Subcutaneous adipose tissue (tissue), 4 donors: ENCODE results near the gene MAPK9. TPM values are rescaled to one million over a fixed set of nuclear protein-coding genes. Genes with fewer than 3 reads are reported as not detected.

Source experiments
- total RNA-seq, 4 donors: library from RNA; depleted of rRNA; stranded (reverse); fragments of >200 nt; gene quantifications; one replicate each; pipeline ENCODE4 v1.1.0, GENCODE V29; 2016
- TF ChIP-seq, protein P1 (sequence below): fragments of 450-650 bp; IDR thresholded peaks from one replicate; pipeline ENCODE4 v1.5.1; 2016; ENCODE audit warnings: low read depth, mild to moderate bottlenecking, control low read depth, antibody characterized with exemption, moderate library complexity

MAPK9 gene
- total RNA-seq, 4 donors from 2014 or later = 23.7 to 34.7 (median 25.7) TPM

DNA sequence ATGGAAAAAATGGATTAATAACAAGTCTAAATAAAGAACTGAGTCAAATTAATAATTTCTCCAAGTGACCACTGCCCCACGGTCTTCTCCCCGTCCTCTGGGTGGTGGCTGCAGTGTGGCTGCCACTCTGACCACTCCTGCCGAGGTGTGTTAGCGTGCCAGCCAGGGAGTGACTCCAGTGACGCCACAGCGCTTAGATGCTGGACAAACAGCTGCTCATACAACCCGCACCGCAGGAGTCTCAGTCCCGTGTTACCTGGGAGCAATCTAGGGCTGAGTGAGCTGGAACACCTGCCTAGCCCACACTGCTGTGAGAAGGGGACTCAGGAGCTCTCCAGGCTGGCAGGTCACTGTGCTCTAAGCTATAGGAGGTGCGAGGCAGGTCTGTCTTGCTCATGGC is 10.2 kb downstream of the MAPK9 start:
- TF ChIP-seq, protein P1, sequence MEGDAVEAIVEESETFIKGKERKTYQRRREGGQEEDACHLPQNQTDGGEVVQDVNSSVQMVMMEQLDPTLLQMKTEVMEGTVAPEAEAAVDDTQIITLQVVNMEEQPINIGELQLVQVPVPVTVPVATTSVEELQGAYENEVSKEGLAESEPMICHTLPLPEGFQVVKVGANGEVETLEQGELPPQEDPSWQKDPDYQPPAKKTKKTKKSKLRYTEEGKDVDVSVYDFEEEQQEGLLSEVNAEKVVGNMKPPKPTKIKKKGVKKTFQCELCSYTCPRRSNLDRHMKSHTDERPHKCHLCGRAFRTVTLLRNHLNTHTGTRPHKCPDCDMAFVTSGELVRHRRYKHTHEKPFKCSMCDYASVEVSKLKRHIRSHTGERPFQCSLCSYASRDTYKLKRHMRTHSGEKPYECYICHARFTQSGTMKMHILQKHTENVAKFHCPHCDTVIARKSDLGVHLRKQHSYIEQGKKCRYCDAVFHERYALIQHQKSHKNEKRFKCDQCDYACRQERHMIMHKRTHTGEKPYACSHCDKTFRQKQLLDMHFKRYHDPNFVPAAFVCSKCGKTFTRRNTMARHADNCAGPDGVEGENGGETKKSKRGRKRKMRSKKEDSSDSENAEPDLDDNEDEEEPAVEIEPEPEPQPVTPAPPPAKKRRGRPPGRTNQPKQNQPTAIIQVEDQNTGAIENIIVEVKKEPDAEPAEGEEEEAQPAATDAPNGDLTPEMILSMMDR = no peak

DNA sequence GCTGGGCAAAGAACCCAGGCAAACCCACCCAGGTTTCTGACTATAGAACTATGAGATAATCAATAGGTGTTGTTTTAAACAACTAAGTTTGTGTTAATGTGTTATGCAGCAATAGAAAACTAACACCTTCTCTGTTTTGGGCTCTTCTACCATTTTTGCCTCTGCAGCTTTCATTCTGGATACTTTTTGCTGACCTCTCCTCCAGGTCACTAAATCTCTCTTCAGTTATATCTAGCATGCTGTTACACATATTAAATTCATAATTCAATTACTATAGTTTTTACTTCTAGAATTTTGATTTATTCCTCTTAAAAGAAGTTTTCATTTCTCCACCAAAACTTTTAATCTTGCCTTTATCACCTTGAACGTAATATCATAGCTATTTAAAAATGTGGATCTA is 17.2 kb downstream of the MAPK9 start:
- TF ChIP-seq, protein P1 = no peak

- TF ChIP-seq, protein P1 = no peak
These were observed 20.7 kb downstream of the MAPK9 start for GRCh38 chr5:180271221-180271620.

DNA sequence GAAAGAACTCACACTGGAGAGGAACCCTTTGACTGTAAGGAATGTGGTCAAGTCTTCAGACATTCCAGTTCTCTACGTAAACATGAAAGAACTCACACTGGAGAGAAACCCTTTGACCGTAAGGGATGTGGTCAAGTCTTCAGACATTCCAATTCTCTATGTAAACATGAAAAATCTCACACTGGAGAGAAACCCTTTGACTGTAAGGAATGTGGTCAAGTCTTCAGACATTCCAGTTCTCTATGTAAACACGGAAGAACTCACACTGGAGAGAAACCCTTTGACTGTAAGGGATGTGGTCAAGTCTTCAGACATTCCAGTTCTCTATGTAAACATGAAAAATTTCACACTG is 32.6 kb downstream of the MAPK9 start:
- TF ChIP-seq, protein P1 = no peak

GRCh38 chr5:180253036-180253824 is 38.7 kb downstream of the MAPK9 start:
- TF ChIP-seq, protein P1 = no peak

DNA sequence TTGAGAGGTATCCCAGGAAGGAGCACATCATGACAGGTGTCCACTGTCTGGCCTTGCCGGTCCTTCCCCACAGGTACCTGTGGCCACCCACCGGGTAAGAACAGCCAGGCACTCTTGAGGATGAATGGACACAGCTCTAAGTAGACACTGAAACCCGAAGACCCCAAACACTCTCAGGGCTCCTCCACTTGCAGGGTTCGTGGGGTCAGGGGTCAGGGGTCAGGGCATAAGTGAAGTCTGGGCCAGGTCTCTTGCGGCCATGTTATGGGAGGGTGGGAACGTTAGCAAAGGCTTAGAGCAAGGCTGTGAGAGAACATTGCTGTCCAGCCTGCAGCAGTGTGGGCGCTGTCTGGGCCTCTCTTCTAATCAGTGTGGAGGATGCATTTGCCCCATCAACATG is 40.0 kb downstream of the MAPK9 start:
- TF ChIP-seq, protein P1 = no peak

GRCh38 chr5:180251141-180251540 is 40.7 kb downstream of the MAPK9 start:
- TF ChIP-seq, protein P1 = no peak
